CD8-positive, alpha-beta memory T cell (primary cell): ENCODE measurements around the gene ERI3. TPM values are rescaled to one million over a fixed set of nuclear protein-coding genes. Genes with fewer than 3 reads are reported as not detected.

Experiments used
- CTCF ChIA-PET: fragments of 350-600 bp; sonication (Branson Sonifier 250); formaldehyde crosslinking; loops from one replicate; lab custom pipeline; 2021; ENCODE audit warnings: antibody characterized with exemption; lab: Charles Lee
- POLR2A ChIA-PET: fragments of 350-600 bp; sonication (Branson Sonifier 250); formaldehyde crosslinking; loops from one replicate; lab custom pipeline; 2021; ENCODE audit warnings: antibody characterized with exemption; lab: Charles Lee
- DNase-seq, 5 donors: peaks; one replicate each; pipeline versions ENCODE4 v3.0.0 to v3.0.0-alpha.2; 2020 to 2022; ENCODE audit warnings: mixed read lengths in 1 of 5
- H3K27ac ChIP-seq: one replicate; pipeline ENCODE4 v1.7.0; 2013; ENCODE audit warnings: low read depth, mild to moderate bottlenecking, low read length, moderate library complexity
- H3K27me3 ChIP-seq: 2 replicates; pipeline ENCODE4 v1.7.0; 2013; ENCODE audit warnings: low read length, mild to moderate bottlenecking; ENCODE audit not compliant: insufficient read depth, poor library complexity, severe bottlenecking
- H3K36me3 ChIP-seq: 2 replicates; pipeline ENCODE4 v1.7.0; 2013; ENCODE audit warnings: mild to moderate bottlenecking, low read length, moderate library complexity; ENCODE audit not compliant: insufficient read depth
- H3K4me1 ChIP-seq: 2 replicates; pipeline ENCODE4 v1.7.0; 2013; ENCODE audit warnings: mild to moderate bottlenecking, low read length, moderate library complexity; ENCODE audit not compliant: insufficient read depth
- H3K4me3 ChIP-seq: 2 replicates; pipeline ENCODE4 v1.7.0; 2013; ENCODE audit warnings: mild to moderate bottlenecking, low read length
- H3K9me3 ChIP-seq: 2 replicates; pipeline ENCODE4 v1.7.0; 2013; ENCODE audit warnings: mild to moderate bottlenecking, low read length
- H3K27ac Mint-ChIP-seq, 8 donors: one replicate each; pipeline ENCODE4 v1.8.0; 2020 to 2021; ENCODE audit warnings: mixed read lengths in 8 of 8, mild to moderate bottlenecking in 6 of 8, inconsistent platforms in 3 of 8, moderate library complexity in 3 of 8
- H3K27me3 Mint-ChIP-seq, 2 donors: one replicate each; pipeline ENCODE4 v1.8.0; 2020 to 2021; ENCODE audit warnings: mixed read lengths in 2 of 2, mild to moderate bottlenecking in 1 of 2, moderate library complexity in 1 of 2
- H3K36me3 Mint-ChIP-seq, 3 donors: one replicate each; pipeline ENCODE4 v1.8.0; 2020 to 2021; ENCODE audit warnings: mixed read lengths in 3 of 3, inconsistent platforms in 1 of 3, mild to moderate bottlenecking in 1 of 3
- H3K4me1 Mint-ChIP-seq, 3 donors: one replicate each; pipeline ENCODE4 v1.8.0; 2020 to 2021; ENCODE audit warnings: mixed read lengths in 3 of 3, inconsistent platforms in 1 of 3, mild to moderate bottlenecking in 1 of 3
- H3K4me3 Mint-ChIP-seq, 7 donors: one replicate each; pipeline ENCODE4 v1.8.0; 2020 to 2021; ENCODE audit warnings: mixed read lengths in 7 of 7, mild to moderate bottlenecking in 6 of 7, moderate library complexity in 4 of 7, inconsistent platforms in 2 of 7
- H3K9me3 Mint-ChIP-seq, 5 donors: one replicate each; pipeline ENCODE4 v1.8.0; 2020 to 2022; ENCODE audit warnings: mixed read lengths in 5 of 5, mild to moderate bottlenecking in 3 of 5, moderate library complexity in 2 of 5, inconsistent platforms in 1 of 5
- polyA plus RNA-seq: library from polyadenylated mRNA; unstranded; fragments of 300-500 nt; fragmentation: Illumina TruSeq; gene quantifications from one replicate; pipeline ENCODE4 v1.2.3, GENCODE V29; 2021
- total RNA-seq, 2 experiments: library from RNA; stranded (reverse); gene quantifications; one replicate each; pipeline ENCODE4 v1.2.3, GENCODE V29; 2021

The ERI3 gene, protein sequence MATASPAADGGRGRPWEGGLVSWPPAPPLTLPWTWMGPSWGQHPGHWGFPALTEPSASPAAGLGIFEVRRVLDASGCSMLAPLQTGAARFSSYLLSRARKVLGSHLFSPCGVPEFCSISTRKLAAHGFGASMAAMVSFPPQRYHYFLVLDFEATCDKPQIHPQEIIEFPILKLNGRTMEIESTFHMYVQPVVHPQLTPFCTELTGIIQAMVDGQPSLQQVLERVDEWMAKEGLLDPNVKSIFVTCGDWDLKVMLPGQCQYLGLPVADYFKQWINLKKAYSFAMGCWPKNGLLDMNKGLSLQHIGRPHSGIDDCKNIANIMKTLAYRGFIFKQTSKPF
- total RNA-seq (10 to 100 TPM; 53.8 to 59.9 TPM), polyA plus RNA-seq (36.1 TPM)

DNA sequence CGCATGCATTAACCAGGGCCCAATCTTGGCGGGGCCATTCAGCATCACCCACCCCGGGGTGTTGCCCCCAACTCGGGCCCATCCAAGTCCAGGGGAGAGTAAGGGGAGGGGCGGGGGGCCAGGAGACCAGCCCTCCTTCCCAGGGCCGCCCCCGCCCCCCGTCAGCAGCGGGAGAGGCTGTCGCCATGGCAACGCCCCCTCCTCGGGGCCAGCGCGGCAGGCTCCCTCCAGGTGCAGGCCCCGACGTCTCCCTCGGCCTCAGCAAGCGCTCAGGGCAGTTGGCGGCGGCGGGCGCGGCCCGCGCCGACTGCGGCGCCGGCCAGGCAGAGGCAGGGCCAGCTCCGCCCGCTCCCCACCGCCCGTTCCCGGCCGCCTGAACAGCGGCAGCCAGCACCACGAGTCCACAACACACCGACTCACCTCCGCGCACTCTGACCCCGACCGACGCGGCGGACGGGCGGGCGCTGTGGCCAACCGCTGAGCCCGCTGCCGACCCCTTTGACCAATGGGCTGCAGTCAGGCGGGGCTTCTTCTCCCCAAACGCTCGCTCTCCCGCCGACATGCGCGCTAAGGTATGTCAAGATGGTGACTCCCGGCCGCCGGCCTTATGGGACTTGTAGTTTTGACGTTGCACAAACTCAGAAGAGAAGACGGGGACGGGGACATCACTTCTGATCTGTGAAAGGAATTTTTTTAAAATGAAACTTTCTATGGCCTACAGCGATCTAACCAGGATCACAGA lies at the start of gene ERI3:
ERI3 (minus strand) TSS at position 418 of the 742 bp plus-strand sequence; CDS start at position 187, 231 bp downstream.
- H3K36me3 ChIP-seq = no peaks in the 10 kb centered on the region
- ChIA-PET POLR2A (interaction anchor here (1.2 kb wide), 1 partner anchor 277 kb away, joined by 3 read pairs; no protein-coding TSS in a partner anchor), CTCF (no interaction called here)
- H3K4me1 Mint-ChIP-seq = peaks cover 29 to 48% (median 43%) of the 10 kb centered on the region in 3 donors
- H3K27ac ChIP-seq = peak within 1 kb of the TSS; percentile 71
- H3K27me3 ChIP-seq = no peaks in the 10 kb centered on the region
- peak within 1 kb of the TSS; percentile 87 to 99 (median 94) for H3K4me3 Mint-ChIP-seq
- H3K9me3 ChIP-seq = no peaks in the 10 kb centered on the region
- peak within 1 kb of the TSS; percentile 65 to 95 (median 94) for H3K27ac Mint-ChIP-seq
- H3K4me1 ChIP-seq = peaks cover 21% of the 10 kb centered on the region
- H3K36me3 Mint-ChIP-seq = peaks cover 0 to 7% (median 0%) of the 10 kb centered on the region in 3 donors
- peak within 1 kb of the TSS; percentile 79 for H3K4me3 ChIP-seq
- DNase-seq = peak; percentile 93 to 97 (median 94)
- no peaks in the 10 kb centered on the region for H3K9me3 Mint-ChIP-seq
- H3K27me3 Mint-ChIP-seq = peaks cover 0 to 1% of the 10 kb centered on the region in 2 donors

DNA sequence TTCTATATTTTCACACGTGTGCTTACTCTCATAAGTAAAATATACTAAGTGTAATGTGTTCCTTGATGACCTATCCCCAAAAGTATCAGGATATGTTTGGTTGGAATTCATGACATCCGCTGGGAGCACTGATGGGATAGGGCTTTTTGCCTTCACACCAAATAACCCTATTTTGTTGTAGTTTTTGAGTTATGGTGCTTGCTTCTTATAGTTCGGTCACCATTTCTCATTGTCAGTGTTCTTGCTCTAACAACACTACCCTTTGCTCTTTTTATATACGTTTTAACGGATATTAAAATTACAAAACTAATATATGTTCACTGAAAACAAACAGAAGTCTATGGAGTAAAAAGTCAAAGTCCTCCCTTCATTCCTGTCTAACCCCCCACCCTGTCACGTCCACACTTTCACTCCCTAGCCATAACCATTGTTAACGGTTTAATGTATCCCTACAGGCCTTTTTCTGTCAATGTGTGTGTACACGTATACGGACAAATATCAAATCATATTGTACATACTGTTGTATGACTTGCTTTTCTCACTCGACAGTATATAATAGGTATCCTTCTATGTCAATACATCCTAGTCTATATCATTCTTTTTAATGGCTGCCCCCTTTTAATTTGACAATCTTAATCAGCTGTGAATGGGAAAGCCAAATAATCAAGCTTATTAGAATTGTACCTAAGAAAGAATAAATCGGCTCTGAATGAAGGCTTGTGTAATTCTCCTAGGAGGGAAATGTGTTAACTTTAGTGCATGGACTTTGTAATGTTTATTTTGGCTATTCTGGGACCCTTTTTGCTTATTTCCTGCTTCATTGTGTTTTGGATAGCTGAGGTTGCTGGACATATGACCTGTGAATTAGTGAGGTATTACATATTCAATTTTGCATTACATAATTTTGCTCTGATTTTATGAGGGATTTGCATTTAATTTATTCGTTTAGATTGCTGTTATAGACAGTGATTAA lies 46.5 kb upstream of the ERI3 start:
- Histone ChIP-seq H3K9me3 (no peaks in the 10 kb centered on the region), H3K27ac (no peak overlapping the region), H3K4me3 (no peak overlapping the region), H3K4me1 (peaks cover 13% of the 10 kb centered on the region), H3K36me3 (no peaks in the 10 kb centered on the region), H3K27me3 (peaks cover 38% of the 10 kb centered on the region)
- ChIA-PET POLR2A (no interaction called here), CTCF (interaction anchor here (0.6 kb wide), 1 partner anchor 1316 kb away, joined by 4 read pairs; no protein-coding TSS in a partner anchor)
- Mint-ChIP-seq H3K4me1 (peaks cover 17 to 18% (median 18%) of the 10 kb centered on the region in 3 donors), H3K27me3 (peaks cover 54 to 82% of the 10 kb centered on the region in 2 donors), H3K27ac (no peak overlapping the region), H3K9me3 (no peaks in the 10 kb centered on the region), H3K4me3 (no peak overlapping the region), H3K36me3 (no peaks in the 10 kb centered on the region)
- DNase-seq = no peak

DNA sequence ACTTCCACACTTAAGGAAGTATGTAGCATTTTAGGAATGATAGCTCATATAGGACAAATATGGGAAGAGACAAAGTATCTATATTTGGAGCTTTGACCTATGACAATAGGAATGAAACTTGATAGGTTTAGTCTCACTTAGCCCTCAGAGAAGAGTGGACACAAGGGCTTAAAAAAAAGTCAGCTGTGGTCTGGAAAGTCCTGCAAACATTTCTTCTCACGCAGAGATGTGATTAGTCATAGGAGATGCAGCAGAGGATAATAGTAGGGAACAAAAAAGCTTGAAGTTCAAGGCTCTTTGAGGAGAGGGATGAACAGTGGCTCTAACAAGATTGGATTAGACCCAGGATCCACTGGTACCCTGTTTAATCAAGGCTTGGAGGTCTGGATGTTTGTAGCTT lies 35.2 kb upstream of the ERI3 start:
- Histone ChIP-seq H3K4me1 (no peaks in the 10 kb centered on the region), H3K36me3 (no peaks in the 10 kb centered on the region), H3K4me3 (no peak overlapping the region), H3K27ac (no peak overlapping the region), H3K9me3 (no peaks in the 10 kb centered on the region), H3K27me3 (peaks cover 8% of the 10 kb centered on the region)
- Mint-ChIP-seq H3K27me3 (peaks cover 11 to 37% of the 10 kb centered on the region in 2 donors), H3K27ac (no peak overlapping the region), H3K36me3 (no peaks in the 10 kb centered on the region), H3K4me3 (no peak overlapping the region), H3K4me1 (no peaks in the 10 kb centered on the region), H3K9me3 (peaks cover 0 to under 1% (median 0%) of the 10 kb centered on the region in 5 donors)
- no peak for DNase-seq
- ChIA-PET CTCF (no interaction called here), POLR2A (no interaction called here)

DNA sequence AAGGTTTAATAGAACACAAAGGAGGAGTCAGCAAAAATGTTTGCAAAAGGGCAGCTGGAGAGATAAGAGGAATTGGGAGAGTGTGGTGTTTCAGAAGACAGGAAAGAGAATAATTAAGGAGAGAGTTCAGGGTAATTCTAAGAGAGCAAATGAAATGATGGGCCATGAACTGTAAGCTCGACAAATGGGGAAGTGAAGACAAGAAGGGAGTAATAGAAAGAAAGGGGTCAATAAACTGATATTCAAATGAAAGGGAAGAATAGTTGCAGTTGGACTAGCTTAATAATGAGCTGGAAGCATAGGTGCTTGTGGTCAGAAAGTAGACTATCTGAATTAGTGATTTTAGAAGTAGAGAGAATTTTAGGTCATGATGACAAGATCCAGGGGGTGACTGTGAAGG lies 34.4 kb upstream of the ERI3 start:
- no peaks in the 10 kb centered on the region for H3K36me3 Mint-ChIP-seq
- H3K27me3 ChIP-seq = peaks cover 6% of the 10 kb centered on the region
- DNase-seq = no peak
- no peaks in the 10 kb centered on the region for H3K9me3 ChIP-seq
- H3K36me3 ChIP-seq = no peaks in the 10 kb centered on the region
- ChIA-PET CTCF (no interaction called here), POLR2A (no interaction called here)
- H3K9me3 Mint-ChIP-seq = no peaks in the 10 kb centered on the region
- no peaks in the 10 kb centered on the region for H3K4me1 Mint-ChIP-seq
- H3K27me3 Mint-ChIP-seq = peaks cover 8 to 38% of the 10 kb centered on the region in 2 donors
- no peak overlapping the region for H3K4me3 ChIP-seq
- H3K27ac Mint-ChIP-seq = no peak overlapping the region
- H3K4me3 Mint-ChIP-seq = no peak overlapping the region
- H3K4me1 ChIP-seq = no peaks in the 10 kb centered on the region
- no peak overlapping the region for H3K27ac ChIP-seq

DNA sequence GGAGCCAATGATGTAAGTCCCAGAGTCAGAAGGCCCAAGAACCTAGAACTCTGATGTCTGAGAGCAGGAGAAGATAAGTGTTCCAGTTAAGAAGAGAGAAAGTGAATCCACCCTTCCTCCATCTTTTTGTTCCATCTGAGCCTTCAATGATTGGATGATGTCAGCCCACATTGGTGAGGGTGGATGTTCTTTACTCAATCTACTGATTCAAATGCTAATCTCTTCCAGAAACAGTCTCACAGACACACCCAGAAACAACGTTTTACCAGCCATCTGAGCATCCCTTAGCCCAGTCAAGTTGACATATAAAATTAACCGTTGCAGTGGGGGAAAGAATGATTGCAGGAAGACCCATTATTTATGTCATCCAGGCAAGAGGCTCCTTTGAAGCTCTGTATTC lies 33.5 kb upstream of the ERI3 start:
- no peaks in the 10 kb centered on the region for H3K36me3 Mint-ChIP-seq
- H3K27me3 ChIP-seq = no peaks in the 10 kb centered on the region
- H3K9me3 Mint-ChIP-seq = no peaks in the 10 kb centered on the region
- H3K4me3 ChIP-seq = no peak overlapping the region
- no peaks in the 10 kb centered on the region for H3K4me1 Mint-ChIP-seq
- H3K27ac Mint-ChIP-seq = no peak overlapping the region
- no peak for DNase-seq
- no peaks in the 10 kb centered on the region for H3K36me3 ChIP-seq
- peaks cover 6 to 31% of the 10 kb centered on the region in 2 donors for H3K27me3 Mint-ChIP-seq
- no peak overlapping the region for H3K4me3 Mint-ChIP-seq
- no peaks in the 10 kb centered on the region for H3K9me3 ChIP-seq
- CTCF ChIA-PET = no interaction called here
- no peaks in the 10 kb centered on the region for H3K4me1 ChIP-seq
- H3K27ac ChIP-seq = no peak overlapping the region
- POLR2A ChIA-PET = no interaction called here

DNA sequence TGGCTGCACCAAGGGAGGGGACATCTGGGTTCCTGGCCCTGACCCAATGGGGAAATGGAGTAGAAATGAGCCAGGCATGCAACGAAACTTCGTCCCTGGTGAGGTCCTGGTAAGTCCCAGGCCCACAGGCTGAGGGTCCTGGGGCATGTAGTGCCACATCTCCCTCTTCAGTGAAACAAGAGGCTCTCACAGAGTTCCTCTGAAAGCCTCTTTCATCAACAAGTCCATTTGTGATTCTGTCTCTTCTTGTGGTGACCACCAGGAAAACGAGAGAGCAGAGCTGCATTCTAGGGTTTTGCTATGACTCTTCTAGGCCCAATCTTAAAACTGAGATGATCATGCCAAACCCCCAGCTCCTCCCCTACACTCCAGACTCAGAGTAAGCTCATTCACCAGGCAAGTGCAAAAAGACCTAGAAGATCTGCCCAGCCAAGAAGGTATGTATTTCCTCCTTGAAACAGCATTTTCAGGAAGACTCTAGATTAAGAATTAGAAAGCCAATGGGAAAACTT lies 25.7 kb upstream of the ERI3 start:
- no peaks in the 10 kb centered on the region for H3K9me3 Mint-ChIP-seq
- H3K27me3 ChIP-seq = no peaks in the 10 kb centered on the region
- H3K9me3 ChIP-seq = no peaks in the 10 kb centered on the region
- no peak overlapping the region for H3K4me3 Mint-ChIP-seq
- no peak overlapping the region for H3K4me3 ChIP-seq
- H3K27ac Mint-ChIP-seq = no peak overlapping the region
- no peak for DNase-seq
- peaks cover 1 to 18% of the 10 kb centered on the region in 2 donors for H3K27me3 Mint-ChIP-seq
- CTCF ChIA-PET = interaction anchor here (2.8 to 3.0 kb wide), 2 partner anchors 213 to 214 kb away, joined by 8 to 13 read pairs; no protein-coding TSS in a partner anchor
- POLR2A ChIA-PET = no interaction called here
- no peak overlapping the region for H3K27ac ChIP-seq
- H3K4me1 Mint-ChIP-seq = no peaks in the 10 kb centered on the region
- H3K36me3 ChIP-seq = no peaks in the 10 kb centered on the region
- H3K4me1 ChIP-seq = no peaks in the 10 kb centered on the region
- no peaks in the 10 kb centered on the region for H3K36me3 Mint-ChIP-seq

DNA sequence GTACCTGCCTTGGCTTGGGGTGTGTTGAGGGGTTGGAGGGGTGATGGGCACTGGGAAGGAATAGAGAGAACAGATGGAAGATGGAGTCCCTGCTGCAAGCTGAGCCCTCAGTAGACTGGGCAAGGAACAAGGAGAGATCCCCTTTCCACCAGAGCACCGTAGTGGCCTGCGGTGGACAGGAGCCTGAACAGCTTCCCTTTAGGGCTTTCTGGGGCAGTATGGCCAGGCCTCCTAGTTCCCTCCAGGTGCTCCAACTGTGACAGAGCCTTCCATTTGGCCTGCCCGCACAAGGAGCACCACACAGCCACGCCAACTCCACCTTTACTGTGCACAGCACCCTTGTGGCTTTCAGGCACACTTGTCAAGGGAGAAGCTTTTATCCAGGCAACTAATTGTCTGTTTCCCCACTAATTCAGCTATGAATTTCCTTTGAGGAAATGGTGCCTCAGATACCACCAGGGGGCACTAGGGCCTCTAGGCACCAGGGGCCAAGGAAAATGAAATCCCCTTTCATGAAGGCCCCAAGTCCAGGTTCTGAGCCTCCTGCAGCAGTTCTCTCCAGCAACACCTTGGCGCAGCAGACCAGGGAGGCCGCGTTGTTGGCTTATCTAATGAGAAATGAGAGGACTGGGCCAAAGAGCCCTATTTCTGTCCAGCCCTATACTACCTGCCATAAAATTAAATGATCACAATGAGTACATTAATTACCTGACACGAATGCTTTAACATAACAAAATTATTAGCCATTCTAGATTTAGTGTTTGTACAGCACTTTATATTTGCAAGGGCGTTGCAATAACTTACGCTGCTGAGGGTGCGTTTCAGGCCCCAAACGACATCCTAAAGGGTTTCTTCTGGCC lies 23.1 kb upstream of the ERI3 start:
- ChIA-PET POLR2A (no interaction called here), CTCF (interaction anchor here (0.6 to 3.6 kb wide), 5 partner anchors 8 to 274 kb away, joined by 3 to 26 read pairs (median 4); no protein-coding TSS in a partner anchor)
- no peaks in the 10 kb centered on the region for H3K4me1 ChIP-seq
- no peaks in the 10 kb centered on the region for H3K9me3 ChIP-seq
- H3K4me3 Mint-ChIP-seq = no peak overlapping the region
- no peak overlapping the region for H3K27ac ChIP-seq
- no peaks in the 10 kb centered on the region for H3K9me3 Mint-ChIP-seq
- no peaks in the 10 kb centered on the region for H3K36me3 ChIP-seq
- peak; percentile 7 to 57 (median 11) for DNase-seq
- H3K27me3 ChIP-seq = no peaks in the 10 kb centered on the region
- H3K27me3 Mint-ChIP-seq = peaks cover 0 to 9% of the 10 kb centered on the region in 2 donors
- H3K27ac Mint-ChIP-seq = no peak overlapping the region
- H3K4me3 ChIP-seq = no peak overlapping the region
- no peaks in the 10 kb centered on the region for H3K36me3 Mint-ChIP-seq
- no peaks in the 10 kb centered on the region for H3K4me1 Mint-ChIP-seq
